PC-3 (cell line): ENCODE results near the gene SDK1. TPM values are rescaled to one million over a fixed set of nuclear protein-coding genes. Genes with fewer than 3 reads are reported as not detected.

Source experiments
- ATAC-seq: fragments of 200-7000 bp; cut with Tn5 transposase; 2 replicates; pipeline ENCODE4 v1.9.1; 2020; ENCODE audit warnings: mild to moderate bottlenecking, moderate library complexity
- BruUV-seq: library from RNA; stranded (reverse); fragments of 400-500 nt; replicated peaks from 2 replicates; lab custom pipeline; 2021; lab: Mats Ljungman, UMichigan
- CTCF ChIA-PET: fragments of 300-600 bp; sonication (Branson Sonifier 250); formaldehyde crosslinking; loops from one replicate; lab custom pipeline; 2022; ENCODE audit warnings: antibody characterized with exemption; lab: Charles Lee
- POLR2A ChIA-PET: fragments of 300-600 bp; sonication (Branson Sonifier 250); formaldehyde crosslinking; loops from one replicate; lab custom pipeline; 2022; ENCODE audit warnings: antibody characterized with exemption; ENCODE audit not compliant: unreplicated experiment; lab: Charles Lee
- DNase-seq: peaks from one replicate; pipeline ENCODE4 v3.0.0-alpha.2; 2015
- H2AFZ ChIP-seq: fragments of 300-600 bp; sonication (generic); 2 replicates; pipeline ENCODE4 v1.6.0; 2016; ENCODE audit warnings: antibody characterized with exemption, low read length
- H3F3A ChIP-seq: fragments of 300-600 bp; sonication (generic); one replicate; pipeline ENCODE4 v1.6.0; 2017; ENCODE audit warnings: antibody characterized with exemption, low read length, control low read depth, mild to moderate bottlenecking; ENCODE audit not compliant: unreplicated experiment
- H3K27ac ChIP-seq: fragments of 300-600 bp; sonication (generic); 2 replicates; pipeline ENCODE4 v1.5.1; 2016; ENCODE audit warnings: mild to moderate bottlenecking, low read length
- H3K27me3 ChIP-seq: fragments of 300-600 bp; sonication (generic); 2 replicates; pipeline ENCODE4 v1.6.1; 2016; ENCODE audit warnings: low read length, mixed read lengths
- H3K36me3 ChIP-seq: fragments of 300-600 bp; sonication (generic); 2 replicates; pipeline ENCODE4 v1.6.1; 2016; ENCODE audit warnings: low read depth, mixed run types, low read length, mixed read lengths
- H3K4me1 ChIP-seq: fragments of 300-600 bp; sonication (generic); 2 replicates; pipeline ENCODE4 v1.5.1; 2016; ENCODE audit warnings: low read length; ENCODE audit not compliant: insufficient read depth
- H3K4me2 ChIP-seq: fragments of 300-600 bp; sonication (generic); 2 replicates; pipeline ENCODE4 v1.6.0; 2016; ENCODE audit warnings: low read length
- H3K4me3 ChIP-seq: fragments of 300-600 bp; sonication (generic); 2 replicates; pipeline ENCODE4 v1.5.1; 2016; ENCODE audit warnings: mild to moderate bottlenecking, low read length, mixed read lengths
- H3K79me2 ChIP-seq: fragments of 300-600 bp; sonication (generic); 2 replicates; pipeline ENCODE4 v1.6.1; 2017; ENCODE audit warnings: low read length, mixed read lengths
- H3K9ac ChIP-seq: fragments of 300-600 bp; sonication (generic); 2 replicates; pipeline ENCODE4 v1.6.0; 2016; ENCODE audit warnings: mild to moderate bottlenecking, low read length
- H3K9me2 ChIP-seq: fragments of 300-600 bp; sonication (generic); replicated peaks from 2 replicates; pipeline ENCODE4 v1.6.1; 2016; ENCODE audit warnings: mixed run types, low read length, mixed read lengths
- H3K9me3 ChIP-seq: fragments of 300-600 bp; sonication (generic); 2 replicates; pipeline ENCODE4 v1.6.1; 2016; ENCODE audit warnings: low read length, mixed read lengths
- H4K20me1 ChIP-seq: fragments of 300-600 bp; sonication (generic); 2 replicates; pipeline ENCODE4 v1.6.1; 2016; ENCODE audit warnings: low read length, mixed read lengths
- EZH2 ChIP-seq: fragments of 300-600 bp; sonication (generic); IDR thresholded peaks from one replicate; pipeline ENCODE4 v1.6.1; 2017; ENCODE audit warnings: antibody characterized with exemption, mild to moderate bottlenecking, low read length; ENCODE audit not compliant: unreplicated experiment
- EZH2phosphoT487 ChIP-seq: fragments of 300-600 bp; sonication (generic); IDR thresholded peaks from 2 replicates; pipeline ENCODE4 v1.6.1; 2018; ENCODE audit warnings: mild to moderate bottlenecking, antibody characterized with exemption, low read length, borderline replicate concordance
- intact Hi-C: fragments of 100-400 bp; cut with micrococcal nuclease; formaldehyde crosslinking; loops from 2 replicates; pipeline ENCODE4 v1.9.0; 2023
- total RNA-seq: library from RNA; depleted of rRNA; stranded (reverse); fragments of >200 nt; gene quantifications from 2 replicates; pipeline ENCODE4 v1.2.3, GENCODE V29; 2014
- TF ChIP-seq, protein P1 (sequence below): fragments of 300-600 bp; sonication (generic); conservative IDR thresholded peaks from 2 replicates; pipeline ENCODE4 v1.5.1; 2017; ENCODE audit warnings: antibody characterized with exemption, low read depth, mild to moderate bottlenecking, low read length

The SDK1 gene
- total RNA-seq, 1 experiment from 2014 or later = 2.8 TPM

DNA sequence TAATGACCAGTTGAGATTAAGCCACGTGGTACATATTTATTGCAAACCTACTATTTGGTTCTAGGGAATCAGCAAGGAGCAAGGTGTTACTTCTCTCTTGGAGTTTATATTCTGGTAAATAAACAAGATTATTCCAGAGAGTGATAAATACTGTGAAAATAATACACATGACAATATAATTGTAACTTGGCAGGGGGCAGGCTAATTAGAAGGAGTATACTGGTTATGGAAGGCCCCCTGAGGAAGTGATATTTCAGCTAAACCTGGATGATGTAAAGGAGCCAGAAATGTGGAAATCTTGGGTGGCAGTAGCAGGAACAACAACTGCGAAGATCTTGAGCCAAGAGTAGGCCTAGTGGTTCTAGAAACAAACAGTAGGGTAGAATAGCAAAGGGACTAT, 111.8 kb downstream of the SDK1 start:
- TF ChIP-seq, protein P1, sequence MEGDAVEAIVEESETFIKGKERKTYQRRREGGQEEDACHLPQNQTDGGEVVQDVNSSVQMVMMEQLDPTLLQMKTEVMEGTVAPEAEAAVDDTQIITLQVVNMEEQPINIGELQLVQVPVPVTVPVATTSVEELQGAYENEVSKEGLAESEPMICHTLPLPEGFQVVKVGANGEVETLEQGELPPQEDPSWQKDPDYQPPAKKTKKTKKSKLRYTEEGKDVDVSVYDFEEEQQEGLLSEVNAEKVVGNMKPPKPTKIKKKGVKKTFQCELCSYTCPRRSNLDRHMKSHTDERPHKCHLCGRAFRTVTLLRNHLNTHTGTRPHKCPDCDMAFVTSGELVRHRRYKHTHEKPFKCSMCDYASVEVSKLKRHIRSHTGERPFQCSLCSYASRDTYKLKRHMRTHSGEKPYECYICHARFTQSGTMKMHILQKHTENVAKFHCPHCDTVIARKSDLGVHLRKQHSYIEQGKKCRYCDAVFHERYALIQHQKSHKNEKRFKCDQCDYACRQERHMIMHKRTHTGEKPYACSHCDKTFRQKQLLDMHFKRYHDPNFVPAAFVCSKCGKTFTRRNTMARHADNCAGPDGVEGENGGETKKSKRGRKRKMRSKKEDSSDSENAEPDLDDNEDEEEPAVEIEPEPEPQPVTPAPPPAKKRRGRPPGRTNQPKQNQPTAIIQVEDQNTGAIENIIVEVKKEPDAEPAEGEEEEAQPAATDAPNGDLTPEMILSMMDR = no peak
- TF ChIP-seq EZH2 = no peak
- TF ChIP-seq EZH2phosphoT487 = no peak
- no peaks in the 10 kb centered on the region for H3K36me3 ChIP-seq
- ChIA-PET CTCF (no interaction called here), POLR2A (no interaction called here)
- H3K4me1 ChIP-seq = 0 out of 2 replicates have a peak, but pooled peaks cover 5% of the 10 kb centered on the region
- H3K9me2 ChIP-seq = no peaks in the 10 kb centered on the region
- no peaks in the 10 kb centered on the region for H3K27me3 ChIP-seq
- H3K4me2 ChIP-seq = no peak overlapping the region
- intact Hi-C loops = no loop called here
- H3K9me3 ChIP-seq = no peaks in the 10 kb centered on the region
- no TSS peak for BruUV-seq
- H3K4me3 ChIP-seq = no peak overlapping the region
- H3K79me2 ChIP-seq = no peaks in the 10 kb centered on the region
- H3K27ac ChIP-seq = no peak overlapping the region
- no peaks in the 10 kb centered on the region for H3F3A ChIP-seq
- H4K20me1 ChIP-seq = no peaks in the 10 kb centered on the region
- H2AFZ ChIP-seq = no peak overlapping the region
- ATAC-seq = no peak
- DNase-seq = no peak
- H3K9ac ChIP-seq = no peak overlapping the region

DNA sequence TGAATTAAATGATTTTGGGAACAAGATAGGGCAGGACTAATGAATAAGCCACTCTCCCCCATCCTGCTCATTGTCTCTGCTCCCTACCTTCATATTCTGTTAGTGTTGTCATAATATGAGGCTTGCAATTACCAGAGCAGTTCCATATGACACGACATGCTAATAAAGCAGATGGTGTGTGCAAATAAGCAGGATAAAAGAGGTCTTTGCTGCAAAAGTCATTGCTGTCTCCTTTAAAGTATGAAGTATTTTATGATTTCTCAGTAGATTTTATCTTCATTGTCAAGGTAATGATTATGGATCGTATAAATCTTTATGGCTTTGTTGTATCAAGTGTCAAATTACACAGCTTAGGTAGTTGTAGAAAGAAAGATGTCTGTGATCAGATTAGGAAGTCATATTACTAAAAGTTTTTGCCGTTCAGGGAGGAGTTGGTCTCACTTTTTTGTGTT, 114.8 kb downstream of the SDK1 start:
- DNase-seq (no peak), ATAC-seq (no peak; the same call in 1 of the 2 replicates)
- intact Hi-C loops = no loop called here
- no peaks in the 10 kb centered on the region for H3K9me2 ChIP-seq
- H3K9me3 ChIP-seq = no peaks in the 10 kb centered on the region
- H3K4me1 ChIP-seq = 0 out of 2 replicates have a peak, but pooled peaks cover 5% of the 10 kb centered on the region
- H3K79me2 ChIP-seq = no peaks in the 10 kb centered on the region
- no peak overlapping the region for H3K9ac ChIP-seq
- H3F3A ChIP-seq = no peaks in the 10 kb centered on the region
- no peaks in the 10 kb centered on the region for H3K27me3 ChIP-seq
- ChIA-PET CTCF (no interaction called here), POLR2A (no interaction called here)
- no TSS peak for BruUV-seq
- no peaks in the 10 kb centered on the region for H4K20me1 ChIP-seq
- H3K4me3 ChIP-seq = no peak overlapping the region
- no peak overlapping the region for H3K27ac ChIP-seq
- no peak overlapping the region for H3K4me2 ChIP-seq
- no peaks in the 10 kb centered on the region for H3K36me3 ChIP-seq
- H2AFZ ChIP-seq = no peak overlapping the region
- TF ChIP-seq EZH2 (no peak), EZH2phosphoT487 (no peak)
- TF ChIP-seq, protein P1 = no peak

DNA sequence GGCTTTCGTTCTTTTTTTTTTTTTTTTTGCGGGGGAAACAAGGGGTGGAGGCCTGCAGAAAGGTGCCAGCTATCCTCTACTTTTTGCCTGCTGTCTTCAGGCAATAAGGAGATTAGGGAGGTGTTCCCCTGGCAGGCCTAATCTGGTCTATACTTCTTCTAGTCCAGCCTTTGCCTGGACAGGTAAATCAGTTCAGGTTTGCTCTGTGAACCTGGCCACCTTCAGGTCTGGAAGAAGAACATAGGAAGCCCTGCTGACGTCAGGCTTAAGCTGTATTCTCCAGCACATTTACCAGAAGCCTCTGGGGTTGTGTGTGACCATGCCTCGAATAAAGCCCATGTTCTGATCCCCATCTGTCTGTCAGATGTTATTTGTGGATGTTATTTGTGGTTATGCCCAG, 115.4 kb downstream of the SDK1 start:
- H3K9ac ChIP-seq = no peak overlapping the region
- H3K4me3 ChIP-seq = no peak overlapping the region
- DNase-seq (no peak), ATAC-seq (no peak)
- ChIA-PET CTCF (no interaction called here), POLR2A (no interaction called here)
- no peaks in the 10 kb centered on the region for H3K36me3 ChIP-seq
- no peak overlapping the region for H3K4me2 ChIP-seq
- no peaks in the 10 kb centered on the region for H3K79me2 ChIP-seq
- H3K9me3 ChIP-seq = no peaks in the 10 kb centered on the region
- intact Hi-C loops = no loop called here
- H3F3A ChIP-seq = no peaks in the 10 kb centered on the region
- no peak overlapping the region for H2AFZ ChIP-seq
- no TSS peak for BruUV-seq
- H3K27me3 ChIP-seq = no peaks in the 10 kb centered on the region
- H3K4me1 ChIP-seq = 0 out of 2 replicates have a peak, but pooled peaks cover 5% of the 10 kb centered on the region
- no peaks in the 10 kb centered on the region for H4K20me1 ChIP-seq
- H3K9me2 ChIP-seq = no peaks in the 10 kb centered on the region
- TF ChIP-seq, protein P1 = no peak
- no peak for TF ChIP-seq EZH2phosphoT487
- no peak overlapping the region for H3K27ac ChIP-seq
